NCI-H187 treated with DMSO at 0.1 percent for 48 hours (cell line): ENCODE results near the gene MMEL1.
"Not testable (repeated sequence)": the region's sequence is repeated elsewhere in the genome, so short reads cannot be mapped to it uniquely, and the experiment has no call there.

Experiments used
- DNase-seq: peaks from one replicate; lab custom pipeline; 2025; lab: John Stamatoyannopoulos, UW

MMEL1 gene

GRCh38 chr1:2628191-2628932, 4.5 kb downstream of the MMEL1 start:
- DNase-seq: no peak

- DNase-seq: no peak
Observed at GRCh38 chr1:2627746-2628145, 5.1 kb downstream of the MMEL1 start.

- not testable (repeated sequence) for DNase-seq
Observed at GRCh38 chr1:2625748-2626147, 7.1 kb downstream of the MMEL1 start.

GRCh38 chr1:2625311-2625710, 7.5 kb downstream of the MMEL1 start:
- no peak for DNase-seq

GRCh38 chr1:2624735-2625300, 8.0 kb downstream of the MMEL1 start:
- no peak for DNase-seq

GRCh38 chr1:2623571-2624337, 9.1 kb downstream of the MMEL1 start:
- DNase-seq: no peak

- no peak for DNase-seq
Observed at GRCh38 chr1:2617971-2618470, 14.8 kb downstream of the MMEL1 start.

GRCh38 chr1:2614145-2614544, 18.7 kb downstream of the MMEL1 start:
- DNase-seq: no peak

GRCh38 chr1:2612591-2613365, 20.0 kb downstream of the MMEL1 start:
- DNase-seq: no peak

GRCh38 chr1:2611621-2612437, 21.0 kb downstream of the MMEL1 start:
- DNase-seq: no peak

GRCh38 chr1:2611031-2611501, 21.8 kb downstream of the MMEL1 start:
- DNase-seq: no peak

GRCh38 chr1:2610036-2610959, 22.5 kb downstream of the MMEL1 start:
- DNase-seq: no peak

GRCh38 chr1:2609319-2610035, 23.3 kb downstream of the MMEL1 start:
- no peak for DNase-seq

GRCh38 chr1:2607641-2608091, 25.1 kb downstream of the MMEL1 start:
- no peak for DNase-seq

- no peak for DNase-seq
Observed at GRCh38 chr1:2606881-2607621, 25.8 kb downstream of the MMEL1 start.

GRCh38 chr1:2606396-2606880, 26.4 kb downstream of the MMEL1 start:
- no peak for DNase-seq

GRCh38 chr1:2605509-2606395, 27.1 kb downstream of the MMEL1 start:
- DNase-seq: no peak
